AG09319 (cell line): ENCODE data around the gene ZNF446.

Source experiments
- DNase-seq: peaks from one replicate; pipeline ENCODE4 v3.0.0-alpha.2; 2010; ENCODE audit warnings: low read depth; ENCODE audit errors: extremely low read depth
- TF ChIP-seq, protein P1 (sequence below): IDR thresholded peaks from 2 replicates; pipeline ENCODE4 v1.5.1; 2011; ENCODE audit warnings: low read depth, mild to moderate bottlenecking, inconsistent platforms, low read length, moderate library complexity

The ZNF446 gene

DNA sequence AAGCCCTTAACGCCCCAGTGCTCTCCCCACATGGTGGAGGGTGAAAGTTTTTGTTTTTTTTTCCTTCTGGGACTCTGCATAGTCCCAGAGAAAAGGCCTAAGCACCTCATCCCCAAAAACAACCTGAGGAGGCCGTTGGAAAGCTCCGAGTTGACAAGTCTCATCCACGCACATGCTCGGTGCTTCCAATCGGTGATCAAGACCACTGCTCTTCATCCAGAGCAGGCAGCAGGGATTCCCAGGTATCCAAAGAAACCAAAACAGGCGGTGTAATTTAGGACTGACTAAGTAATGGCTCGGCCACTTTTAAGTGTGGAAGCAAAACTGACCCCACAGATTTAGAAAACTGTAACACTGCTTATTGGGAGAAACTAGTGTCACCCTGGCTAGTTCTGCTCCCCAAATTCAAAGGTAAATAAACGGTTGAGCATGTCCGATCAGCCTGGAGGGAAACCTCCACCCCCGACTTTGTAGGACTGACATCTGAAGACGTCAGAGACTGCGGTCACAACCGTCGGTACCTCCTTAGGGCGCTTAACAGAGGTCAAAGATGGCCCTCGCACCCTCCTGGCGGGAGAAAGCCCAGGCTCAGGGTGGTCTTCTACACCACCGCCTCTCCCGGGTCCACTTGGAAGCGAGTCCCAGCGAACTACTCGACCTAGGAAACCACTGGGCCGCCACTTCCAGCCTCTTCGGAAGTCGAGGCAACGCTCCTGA is 997 bp upstream of the ZNF446 start:
- DNase-seq, result no peak
- TF ChIP-seq, protein P1, sequence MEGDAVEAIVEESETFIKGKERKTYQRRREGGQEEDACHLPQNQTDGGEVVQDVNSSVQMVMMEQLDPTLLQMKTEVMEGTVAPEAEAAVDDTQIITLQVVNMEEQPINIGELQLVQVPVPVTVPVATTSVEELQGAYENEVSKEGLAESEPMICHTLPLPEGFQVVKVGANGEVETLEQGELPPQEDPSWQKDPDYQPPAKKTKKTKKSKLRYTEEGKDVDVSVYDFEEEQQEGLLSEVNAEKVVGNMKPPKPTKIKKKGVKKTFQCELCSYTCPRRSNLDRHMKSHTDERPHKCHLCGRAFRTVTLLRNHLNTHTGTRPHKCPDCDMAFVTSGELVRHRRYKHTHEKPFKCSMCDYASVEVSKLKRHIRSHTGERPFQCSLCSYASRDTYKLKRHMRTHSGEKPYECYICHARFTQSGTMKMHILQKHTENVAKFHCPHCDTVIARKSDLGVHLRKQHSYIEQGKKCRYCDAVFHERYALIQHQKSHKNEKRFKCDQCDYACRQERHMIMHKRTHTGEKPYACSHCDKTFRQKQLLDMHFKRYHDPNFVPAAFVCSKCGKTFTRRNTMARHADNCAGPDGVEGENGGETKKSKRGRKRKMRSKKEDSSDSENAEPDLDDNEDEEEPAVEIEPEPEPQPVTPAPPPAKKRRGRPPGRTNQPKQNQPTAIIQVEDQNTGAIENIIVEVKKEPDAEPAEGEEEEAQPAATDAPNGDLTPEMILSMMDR, result no peak

DNA sequence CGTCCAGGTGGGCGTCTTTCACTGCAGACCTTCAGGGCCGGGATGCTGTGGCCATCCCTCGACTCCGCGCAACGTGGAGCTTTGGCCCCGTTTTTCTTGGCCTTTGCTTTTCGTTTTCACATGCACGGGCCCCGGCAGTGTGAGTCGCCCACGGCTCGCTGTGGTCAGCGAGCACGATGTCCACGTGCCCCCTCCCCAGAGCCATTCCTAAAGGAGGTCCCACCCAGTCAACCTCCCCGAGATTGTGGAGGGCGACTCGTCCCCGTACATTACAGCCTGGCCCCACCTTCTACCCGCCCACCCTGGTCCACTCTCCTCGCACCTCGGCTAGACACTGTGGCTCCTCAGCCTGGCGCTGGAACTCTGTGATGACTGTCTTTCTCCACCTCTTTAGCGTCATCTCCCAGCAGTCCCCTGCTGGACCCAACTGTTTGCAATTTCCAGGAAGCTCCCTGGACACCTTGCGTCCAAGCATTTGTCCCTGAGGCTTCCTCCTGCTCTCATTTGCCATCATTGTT is 405 bp downstream of the ZNF446 start:
- TF ChIP-seq, protein P1, result no peak

DNA sequence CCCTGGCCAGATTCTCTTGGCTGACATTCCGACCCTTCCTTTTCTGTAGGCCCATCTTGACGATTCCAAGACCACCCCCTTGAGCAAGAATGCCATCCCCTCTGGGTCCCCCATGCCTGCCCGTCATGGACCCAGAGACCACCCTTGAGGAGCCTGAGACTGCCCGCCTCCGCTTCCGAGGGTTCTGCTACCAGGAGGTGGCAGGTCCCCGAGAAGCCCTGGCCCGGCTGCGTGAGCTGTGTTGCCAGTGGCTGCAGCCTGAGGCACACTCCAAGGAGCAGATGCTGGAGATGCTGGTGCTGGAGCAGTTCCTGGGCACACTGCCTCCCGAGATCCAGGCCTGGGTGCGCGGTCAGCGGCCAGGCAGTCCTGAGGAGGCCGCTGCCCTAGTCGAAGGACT is 978 bp downstream of the ZNF446 start:
- TF ChIP-seq, protein P1, result no peak
- no peak for DNase-seq

More for the DNA sequence above, 405 bp downstream of the ZNF446 start:
- no peak for DNase-seq

DNA sequence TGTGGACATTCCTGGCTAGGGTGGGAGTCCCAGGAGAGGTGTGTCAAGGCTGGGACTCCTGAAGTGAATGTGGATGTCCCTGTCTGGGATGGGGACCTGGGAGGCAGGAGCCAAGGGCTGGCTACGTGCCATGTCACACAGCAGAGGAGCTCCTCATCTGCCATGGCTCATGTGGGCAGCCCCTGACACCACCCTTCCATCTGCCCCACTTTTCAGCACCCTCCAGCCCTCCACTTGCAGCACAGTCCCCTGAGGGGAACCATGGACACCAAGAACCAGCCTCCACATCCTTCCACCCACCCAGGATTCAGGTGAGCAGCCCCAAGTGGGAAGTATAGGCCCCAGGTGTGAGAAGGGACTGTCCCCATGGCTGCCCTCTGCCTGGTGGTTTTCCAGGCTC is 1.7 kb downstream of the ZNF446 start:
- DNase-seq, result no peak
- TF ChIP-seq, protein P1, result no peak

DNA sequence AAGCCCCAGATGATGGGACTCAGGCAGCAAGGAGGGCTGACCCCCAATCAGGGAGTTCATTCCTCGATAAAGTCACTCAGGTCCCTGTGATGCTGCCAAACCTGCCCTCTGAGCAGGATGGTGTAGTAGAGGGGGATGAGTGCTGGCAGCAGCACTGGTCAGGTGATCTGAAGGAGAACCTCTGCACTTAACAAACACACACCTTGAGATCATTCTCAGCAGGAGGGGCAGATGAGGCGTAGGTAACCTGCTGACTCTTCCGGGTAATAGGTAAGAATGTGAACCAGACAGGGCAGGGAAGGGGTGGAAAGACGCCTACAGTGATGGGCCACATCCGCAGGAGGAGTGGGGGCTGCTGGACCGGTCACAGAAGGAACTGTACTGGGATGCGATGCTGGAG is 3.2 kb downstream of the ZNF446 start:
- no peak for DNase-seq
- TF ChIP-seq, protein P1, result no peak

DNA sequence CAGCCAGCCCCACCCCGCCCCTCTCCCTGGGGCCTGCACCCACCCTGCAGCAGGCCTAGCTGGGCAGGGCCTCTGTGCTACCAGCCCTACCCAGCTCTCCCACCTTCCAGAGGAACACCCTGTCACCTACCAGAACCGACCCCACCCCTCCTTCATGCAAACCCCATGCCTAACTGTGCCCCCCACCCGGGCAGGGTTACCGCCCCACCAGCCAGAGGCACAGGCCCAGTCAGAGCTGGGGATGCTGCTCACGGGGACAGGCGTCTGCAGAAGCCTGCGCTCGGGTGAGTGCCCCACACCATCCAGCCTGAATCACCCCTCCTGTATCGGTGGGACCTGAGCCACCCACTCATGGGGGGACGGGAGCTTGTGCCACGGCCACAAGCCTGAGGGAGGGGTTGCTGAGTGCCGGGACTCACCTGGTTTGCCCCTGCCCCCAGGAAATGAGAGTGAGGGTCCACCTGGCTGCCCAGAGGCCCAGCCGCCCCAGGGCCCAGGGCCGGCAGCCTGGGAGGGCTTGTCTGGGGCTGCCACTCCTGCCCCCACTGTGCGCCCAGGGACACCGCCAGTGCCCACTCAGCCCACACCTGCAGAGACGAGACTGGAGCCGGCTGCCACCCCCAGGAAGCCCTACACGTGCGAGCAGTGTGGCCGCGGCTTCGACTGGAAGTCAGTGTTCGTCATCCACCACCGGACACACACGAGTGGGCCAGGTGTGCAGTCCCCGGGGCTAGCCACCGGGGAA is 3.8 kb downstream of the ZNF446 start:
- TF ChIP-seq, protein P1, result no peak

DNA sequence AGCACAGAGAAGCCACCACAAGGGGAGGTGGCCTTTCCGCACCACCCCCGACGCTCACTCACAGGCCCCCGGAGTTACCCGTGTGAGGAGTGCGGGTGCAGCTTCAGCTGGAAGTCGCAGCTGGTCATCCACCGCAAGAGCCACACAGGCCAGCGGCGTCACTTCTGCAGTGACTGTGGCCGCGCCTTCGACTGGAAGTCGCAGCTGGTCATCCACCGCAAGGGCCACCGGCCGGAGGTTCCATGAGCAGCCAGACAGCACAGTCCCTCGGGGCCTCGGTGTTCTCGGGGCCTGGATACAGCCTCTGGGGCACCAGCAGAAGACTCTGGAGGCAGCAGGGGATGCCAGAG is 4.3 kb downstream of the ZNF446 start:
- TF ChIP-seq, protein P1, result no peak
- no peak for DNase-seq

More for the DNA sequence above, 3.8 kb downstream of the ZNF446 start:
- no peak for DNase-seq
